GM18870 (cell line): ENCODE data around the gene FGF21.
A peak's percentile ranks its signal among the peaks of the same experiment; 100 is the strongest.
"Not testable (repeated sequence)": the region's sequence is repeated elsewhere in the genome, so short reads cannot be mapped to it uniquely, and the experiment has no call there.

ENCODE experiments used
- ATAC-seq: cut with Tn5 transposase; IDR thresholded peaks from one replicate; pipeline ENCODE4 v1.9.1; 2021; ENCODE audit warnings: moderate library complexity; ENCODE audit not compliant: unreplicated experiment

FGF21 gene

GRCh38 chr19:48786422-48786821 is 31.1 kb downstream of the FGF21 start:
- not testable (repeated sequence) for ATAC-seq

DNA sequence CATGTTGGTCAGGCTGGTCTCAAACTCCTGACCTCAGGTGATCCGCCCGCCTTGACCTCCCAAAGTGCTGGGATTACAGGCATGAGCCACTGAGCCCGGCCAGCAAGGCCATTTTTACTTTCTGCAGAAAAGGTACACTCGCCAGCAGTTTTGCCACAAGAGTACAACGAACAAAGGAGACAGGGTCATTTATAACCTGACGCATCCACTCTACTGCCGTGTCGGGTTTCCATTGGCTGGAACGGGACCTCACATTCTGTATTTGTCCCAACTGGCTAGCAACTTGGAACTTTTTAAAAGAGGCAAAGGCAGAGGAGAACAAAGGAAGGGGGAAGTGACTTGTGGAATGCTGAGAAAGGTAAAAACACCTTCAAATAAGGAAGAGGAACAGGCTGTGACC is 32.0 kb downstream of the FGF21 start:
- not testable (repeated sequence) for ATAC-seq

DNA sequence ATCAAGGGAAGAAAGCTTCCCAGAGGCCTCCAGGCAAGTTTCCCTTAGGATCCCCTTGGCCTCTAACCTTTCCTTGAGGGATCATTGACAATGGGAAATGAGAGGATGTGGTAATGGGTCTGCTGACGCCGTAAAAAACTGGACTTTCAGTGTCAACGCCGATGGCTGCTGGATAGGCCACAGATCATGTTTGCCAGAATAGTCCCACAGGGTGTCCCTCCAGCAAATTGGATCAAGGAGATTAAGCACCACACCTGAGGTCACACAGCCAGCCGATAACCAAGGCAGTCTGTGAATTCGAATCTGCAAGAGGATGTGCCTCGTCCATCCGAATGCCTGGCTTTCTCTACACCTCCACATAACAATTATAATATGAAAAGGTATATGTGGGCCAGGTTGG is 37.9 kb downstream of the FGF21 start:
- ATAC-seq, result no peak

- ATAC-seq, result no peak
Observed at GRCh38 chr19:48794291-48794690, 39.0 kb downstream of the FGF21 start.

- peak; percentile 63 for ATAC-seq
Observed at GRCh38 chr19:48795055-48795684, 39.8 kb downstream of the FGF21 start.

DNA sequence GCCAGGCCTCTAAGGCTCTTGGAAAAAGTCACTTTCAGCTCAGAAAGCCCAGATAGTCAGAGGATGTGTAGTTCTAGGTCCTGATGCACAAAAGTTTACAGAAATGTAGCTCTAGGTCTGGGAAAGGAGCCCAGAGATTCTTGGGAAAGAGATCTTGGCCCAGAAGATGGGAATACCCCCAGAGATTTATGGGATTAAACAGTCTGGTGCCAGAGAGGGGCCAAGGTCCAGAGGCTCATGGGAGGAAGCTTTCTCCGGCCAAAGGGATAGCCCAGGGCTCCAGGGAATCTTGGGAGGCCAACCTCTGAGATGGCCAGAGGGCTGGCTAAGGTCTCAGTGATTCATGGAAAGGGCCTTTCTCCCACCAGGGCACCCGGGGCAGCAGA is 40.4 kb downstream of the FGF21 start:
- no peak for ATAC-seq

GRCh38 chr19:48796298-48797083 is 41.2 kb downstream of the FGF21 start:
- no peak for ATAC-seq

DNA sequence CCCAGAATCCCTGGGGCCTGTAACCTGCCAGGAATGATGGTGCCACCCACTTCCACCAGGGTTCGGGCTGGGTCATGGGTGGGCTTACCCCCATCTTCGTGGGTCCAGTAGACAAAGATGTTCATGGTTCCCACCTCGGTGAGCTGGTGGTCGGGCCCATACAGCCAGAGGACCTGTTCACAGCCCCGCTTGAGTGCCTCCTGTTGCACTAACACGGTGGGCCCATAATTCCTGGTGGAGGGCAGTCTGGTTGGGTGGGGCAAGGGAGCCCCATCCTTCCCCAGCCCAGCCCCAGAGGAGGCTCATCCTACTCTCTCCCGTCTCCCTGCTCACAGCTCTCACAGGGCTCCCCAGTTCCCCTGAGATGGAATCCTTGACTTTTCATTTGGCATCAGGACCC is 41.8 kb downstream of the FGF21 start:
- no peak for ATAC-seq

- no peak for ATAC-seq
Observed at GRCh38 chr19:48798937-48799336, 43.6 kb downstream of the FGF21 start.

- ATAC-seq, result no peak
Observed at GRCh38 chr19:48799358-48800300, 44.3 kb downstream of the FGF21 start.

DNA sequence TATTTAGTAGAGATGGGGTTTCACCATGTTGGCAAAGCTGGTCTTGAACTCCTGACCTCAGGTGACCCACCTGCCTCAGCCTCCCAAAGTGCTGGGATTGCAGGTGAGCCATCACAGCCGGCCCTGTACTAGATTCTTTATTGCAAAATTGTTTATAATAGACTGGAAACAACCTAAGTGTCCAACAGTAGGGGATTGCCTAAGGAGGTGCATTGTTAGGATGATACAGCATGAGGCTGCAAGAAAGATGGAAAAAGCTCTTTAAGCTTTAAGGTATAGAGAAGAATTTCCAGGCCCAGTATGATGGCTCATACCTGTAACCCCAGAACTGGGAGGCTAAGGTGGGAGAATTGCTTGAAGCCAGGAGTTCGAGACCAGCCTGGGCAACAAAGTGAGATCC is 47.3 kb downstream of the FGF21 start:
- ATAC-seq, result no peak

DNA sequence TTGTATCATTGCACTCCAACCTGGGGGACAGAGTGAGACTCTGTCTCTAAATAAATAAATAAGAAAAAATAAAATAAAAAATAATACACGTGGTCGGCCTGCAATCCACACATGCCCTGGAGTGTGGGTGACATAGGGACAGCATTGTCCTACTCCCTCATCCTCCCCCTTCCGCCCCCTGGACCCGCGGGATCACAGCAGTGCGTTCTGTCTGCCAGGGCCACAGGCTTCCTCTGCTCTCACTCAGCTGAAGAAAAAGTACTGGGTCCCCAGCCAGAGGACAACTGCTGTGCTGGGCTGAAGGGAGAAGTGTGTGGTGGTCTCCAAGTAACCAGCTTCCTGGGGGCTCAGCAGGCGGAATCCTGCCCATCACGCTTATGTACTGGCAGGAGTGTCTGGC is 49.2 kb downstream of the FGF21 start:
- ATAC-seq, result no peak

- no peak for ATAC-seq
Observed at GRCh38 chr19:48805452-48805851, 50.1 kb downstream of the FGF21 start.

- ATAC-seq, result no peak
Observed at GRCh38 chr19:48806518-48806817, 51.1 kb downstream of the FGF21 start.

- ATAC-seq, result no peak
Observed at GRCh38 chr19:48806818-48807589, 51.7 kb downstream of the FGF21 start.

- no peak for ATAC-seq
Observed at GRCh38 chr19:48807590-48808308, 52.4 kb downstream of the FGF21 start.
